HG03066 (cell line): ENCODE data around the gene CYB561D2.

Experiments used
- ATAC-seq: cut with Tn5 transposase; IDR thresholded peaks from one replicate; pipeline ENCODE4 v1.9.1; 2021; ENCODE audit warnings: low read depth; ENCODE audit not compliant: unreplicated experiment

CYB561D2 gene

DNA sequence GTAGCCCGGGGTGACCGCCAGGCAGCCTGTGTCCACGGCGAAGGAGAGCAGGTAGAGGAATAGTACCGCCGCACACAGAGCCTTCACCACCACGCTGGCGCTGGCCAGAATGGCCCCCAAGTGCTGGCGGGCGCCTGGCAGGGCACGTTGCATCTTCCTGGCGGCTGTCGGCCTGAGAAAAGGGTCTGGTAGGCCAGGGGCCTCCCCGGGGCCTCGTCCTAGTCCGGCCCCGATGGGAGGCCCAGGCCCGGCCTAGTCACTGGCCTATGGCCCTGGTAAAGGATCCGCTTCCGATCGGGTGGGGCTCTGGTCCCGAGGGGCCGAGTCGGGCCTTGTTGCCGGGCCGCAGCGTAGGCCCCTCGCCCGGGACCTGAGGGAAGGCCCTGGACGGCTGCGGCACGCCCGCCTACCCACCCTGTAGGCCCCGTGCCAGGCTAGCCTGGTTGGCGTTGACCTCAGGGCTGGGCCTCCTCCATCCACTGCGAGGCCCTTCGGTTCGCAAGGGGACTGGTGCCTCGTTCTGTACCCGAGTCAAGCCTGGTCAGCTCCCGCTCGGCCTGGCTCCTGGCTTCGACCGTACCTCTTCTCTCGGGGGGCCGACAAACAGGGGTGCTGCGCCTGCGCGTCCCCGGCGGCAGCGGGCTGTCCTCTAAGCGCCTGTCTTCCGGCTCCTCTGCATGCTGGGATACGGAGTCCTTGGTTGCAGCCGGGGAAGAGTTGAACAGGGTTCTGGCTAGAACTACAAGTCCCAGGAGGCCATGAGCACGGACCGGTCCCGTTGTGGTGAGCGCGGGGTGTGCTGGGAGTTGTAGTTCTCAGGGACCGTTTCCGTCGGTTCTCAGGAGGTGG, 8.5 kb downstream of the CYB561D2 start, which contains the start of gene TMEM115:
Gene TMEM115, minus strand, starts transcription at position 611 of the 849 bp plus-strand sequence. Its CDS starts 458 bp downstream, at position 153.
- ATAC-seq = peak; percentile 99

GRCh38 chr3:50359760-50360110, 9.1 kb downstream of the CYB561D2 start:
- ATAC-seq = peak; percentile 13

DNA sequence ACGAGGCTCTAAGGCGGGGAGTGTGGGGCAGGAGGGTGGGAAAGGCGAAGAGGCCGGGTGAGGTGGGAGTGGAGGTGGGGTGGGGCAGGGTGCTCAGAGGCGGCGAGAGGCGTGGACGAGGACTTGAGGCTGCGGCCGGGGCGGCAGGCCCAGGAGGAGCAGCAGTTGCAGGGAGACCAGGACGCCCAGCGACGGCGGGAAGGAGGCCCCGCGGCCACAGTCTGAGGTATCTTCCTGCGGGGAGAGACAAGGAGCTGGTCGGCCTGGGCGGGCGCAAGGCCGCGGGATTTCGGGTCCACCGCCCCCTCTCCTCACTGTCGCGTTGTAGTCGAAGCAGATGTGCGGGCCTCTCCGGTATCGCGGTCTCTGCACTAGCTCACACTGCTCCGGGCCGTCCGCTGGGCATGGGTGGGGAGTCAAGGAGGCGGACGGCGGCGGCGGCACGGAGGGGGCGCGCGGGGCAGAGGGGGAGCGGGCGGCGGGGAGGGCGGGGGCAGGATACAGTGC, 14.0 kb downstream of the CYB561D2 start:
- no peak for ATAC-seq

DNA sequence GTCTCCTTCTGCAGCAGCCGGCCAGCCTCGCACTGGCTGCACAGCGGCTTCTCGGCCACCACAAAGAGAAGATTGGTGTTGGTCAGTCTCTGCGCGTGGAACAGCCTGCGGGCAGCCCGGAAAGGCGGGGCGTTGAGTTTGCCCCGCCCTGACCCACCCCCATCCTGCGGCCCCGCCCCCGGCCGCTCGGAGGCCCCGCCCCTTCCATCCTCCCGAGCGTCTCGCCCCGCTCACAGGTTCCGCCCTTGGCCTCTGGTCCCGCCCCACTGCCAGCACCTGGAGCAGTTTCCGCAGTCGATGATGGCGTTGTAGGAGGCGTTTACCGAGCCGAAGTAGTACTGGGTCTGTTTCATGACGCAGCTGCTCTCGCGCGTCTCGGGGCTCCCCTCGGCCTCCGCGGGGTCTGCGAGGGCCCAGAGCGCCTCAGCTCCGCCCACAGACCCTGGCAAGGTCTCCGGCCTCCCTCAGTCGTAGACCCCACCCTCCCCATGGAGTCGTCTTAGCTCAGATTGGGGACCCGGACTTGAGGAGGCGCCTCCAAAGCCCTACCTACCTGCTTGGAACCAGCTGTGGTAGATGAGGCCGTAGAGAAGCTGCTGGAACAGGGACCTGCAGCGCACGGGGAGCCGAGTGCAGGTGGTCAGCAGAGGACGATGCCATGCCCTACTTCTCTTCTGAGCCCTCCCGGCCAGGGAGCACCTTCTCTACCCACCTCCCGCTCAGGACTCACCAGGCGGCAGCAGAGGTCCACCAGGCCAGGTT, 14.6 kb downstream of the CYB561D2 start:
- peak; percentile 87 for ATAC-seq

GRCh38 chr3:50365842-50366220, 15.2 kb downstream of the CYB561D2 start:
- ATAC-seq = no peak

DNA sequence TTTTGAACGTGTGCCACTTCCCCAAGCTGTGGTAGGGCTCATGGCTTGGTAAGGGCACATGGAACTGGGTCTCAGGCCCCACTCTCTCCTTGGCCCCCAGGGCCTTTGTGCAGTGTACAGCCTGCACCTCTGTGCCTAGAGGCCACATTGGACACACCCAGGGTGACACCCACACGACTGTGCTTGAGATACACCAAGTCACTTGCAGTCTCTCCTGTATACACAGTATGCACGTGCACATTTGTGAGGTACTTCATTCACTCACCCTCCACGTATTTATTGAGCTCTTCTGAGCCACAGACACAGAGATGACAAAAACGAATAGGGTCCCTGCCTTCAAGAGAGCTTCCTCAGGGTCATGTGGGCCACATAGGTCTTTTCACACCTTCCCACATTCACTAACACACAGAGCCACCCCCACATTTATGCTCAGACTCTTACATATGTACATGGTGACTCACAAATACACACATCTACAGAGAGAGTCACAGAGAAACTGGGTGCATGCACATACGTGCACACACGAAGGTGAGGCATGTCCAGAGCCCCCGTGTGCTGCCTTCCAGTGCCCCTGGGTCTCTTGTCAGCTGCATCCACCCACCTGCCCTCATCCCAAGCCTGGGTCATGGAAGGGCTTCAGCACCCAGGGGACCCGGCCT, 18.5 kb downstream of the CYB561D2 start:
- ATAC-seq = no peak

DNA sequence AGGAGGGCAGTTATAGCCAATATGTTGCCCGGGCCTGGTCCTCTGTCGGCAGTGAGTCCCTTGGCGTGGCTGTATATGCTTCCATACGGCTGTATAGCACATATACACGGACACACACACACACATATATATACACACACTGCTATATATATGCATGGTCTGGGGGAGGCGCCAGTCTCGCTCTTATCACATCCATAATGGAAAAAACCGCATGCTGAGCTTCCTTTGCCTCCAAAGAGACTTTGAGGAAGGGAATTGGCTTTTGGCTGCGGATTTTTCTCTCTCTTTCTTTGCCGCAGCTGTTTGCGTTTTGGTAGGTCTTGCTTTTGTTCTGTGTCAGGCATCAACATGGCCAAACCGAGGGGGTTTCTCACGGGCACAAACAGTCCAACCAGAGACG, 19.9 kb downstream of the CYB561D2 start:
- no peak for ATAC-seq

GRCh38 chr3:50371133-50371685, 20.5 kb downstream of the CYB561D2 start:
- no peak for ATAC-seq

DNA sequence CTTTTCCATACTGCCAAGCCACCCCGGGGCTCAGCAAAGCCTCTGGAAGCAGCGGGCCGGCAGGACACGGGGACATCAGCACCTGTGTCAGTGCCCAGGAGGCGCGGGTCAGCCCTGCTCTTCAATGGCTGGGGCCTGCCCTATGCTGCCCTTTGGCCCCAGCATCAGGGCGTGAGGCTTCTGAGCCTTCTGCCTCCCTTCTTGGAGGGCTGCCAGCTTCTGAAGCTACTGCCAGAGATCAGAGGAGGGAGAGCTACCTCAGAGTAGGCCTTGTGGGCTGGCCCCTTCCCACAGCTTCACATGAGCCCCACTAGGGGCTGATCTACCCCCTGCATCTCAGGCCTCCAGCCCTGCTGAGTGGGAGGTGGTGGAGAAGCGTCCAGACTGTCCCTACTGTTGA, 21.7 kb downstream of the CYB561D2 start:
- no peak for ATAC-seq

- ATAC-seq = no peak
These were observed 22.7 kb downstream of the CYB561D2 start for GRCh38 chr3:50373146-50374051.

DNA sequence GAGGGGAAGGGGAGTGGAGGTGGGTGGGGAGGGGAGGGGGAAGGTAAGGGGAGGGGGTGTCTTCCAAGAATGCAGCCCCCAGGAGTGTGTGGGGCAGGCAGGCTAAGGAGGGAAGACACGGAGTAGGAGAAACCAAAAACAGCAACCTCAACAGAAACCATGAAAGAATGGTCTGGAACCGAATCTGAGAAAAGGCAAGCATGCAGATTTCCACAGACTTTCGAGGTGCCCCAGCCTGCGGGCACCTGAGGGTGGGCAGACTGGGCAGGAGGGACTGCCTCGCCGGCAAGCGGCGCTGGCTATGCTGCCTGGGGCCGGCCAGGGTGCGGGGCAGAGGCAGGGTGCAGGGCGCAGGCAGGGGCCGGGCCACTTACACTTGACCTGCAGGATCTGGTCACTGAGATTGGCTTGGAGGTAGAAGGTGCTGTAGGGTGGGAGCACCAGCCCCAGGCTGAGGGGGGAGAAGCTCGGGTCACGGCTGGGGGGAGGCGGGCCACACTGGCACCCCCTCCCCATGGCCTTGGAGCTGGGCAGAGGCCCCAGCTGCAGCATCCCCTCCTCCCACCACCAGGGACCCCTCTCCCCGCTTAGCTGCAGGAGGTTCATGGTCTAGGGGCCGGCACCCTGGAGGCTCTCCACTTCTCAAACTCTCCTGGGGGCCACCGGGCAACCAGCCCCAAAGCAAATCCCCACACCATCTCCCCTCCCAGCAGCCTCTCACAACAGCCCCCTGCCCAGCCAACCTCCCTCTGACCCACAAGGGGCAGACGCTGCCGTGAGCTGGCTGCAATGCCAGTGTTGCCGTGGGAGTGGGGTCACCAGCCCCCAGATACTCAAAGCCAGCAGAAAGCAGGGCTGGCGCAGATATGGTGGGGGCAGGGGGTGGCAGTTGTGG, 23.9 kb downstream of the CYB561D2 start:
- no peak for ATAC-seq

DNA sequence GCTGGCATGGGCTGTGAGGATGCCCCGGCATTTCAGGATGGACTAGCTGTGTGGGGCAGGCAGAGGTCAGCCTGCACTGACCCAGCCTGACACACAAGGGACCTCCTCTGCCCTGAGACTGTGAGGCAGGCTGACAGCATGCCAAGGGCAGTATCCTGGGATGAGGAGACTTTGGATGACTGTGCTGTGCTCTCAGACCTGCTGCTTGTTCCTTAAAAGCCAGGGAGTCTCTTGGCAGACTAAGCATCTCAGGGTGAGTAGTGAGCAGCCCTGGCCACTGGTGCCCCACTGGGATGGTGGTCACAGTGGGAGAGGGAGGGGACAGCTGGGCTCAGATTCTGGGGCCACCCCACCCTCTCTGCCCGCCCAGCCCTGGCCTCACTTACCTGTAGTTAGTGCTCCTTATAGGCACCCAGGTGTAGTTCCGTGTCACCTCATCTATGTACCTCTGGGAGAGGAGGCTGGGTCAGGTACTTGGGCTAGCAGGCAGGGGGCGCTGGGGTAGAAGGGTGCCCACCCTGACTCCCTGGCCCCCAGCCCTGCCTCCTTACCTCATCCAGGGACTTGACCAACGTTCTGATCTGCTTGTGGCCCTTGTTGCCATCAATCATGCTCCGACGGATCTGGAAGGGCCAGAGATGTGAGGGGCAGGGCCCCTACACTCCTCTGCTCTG, 24.7 kb downstream of the CYB561D2 start:
- no peak for ATAC-seq

- no peak for ATAC-seq
These were observed 27.4 kb downstream of the CYB561D2 start for GRCh38 chr3:50378024-50378423.

DNA sequence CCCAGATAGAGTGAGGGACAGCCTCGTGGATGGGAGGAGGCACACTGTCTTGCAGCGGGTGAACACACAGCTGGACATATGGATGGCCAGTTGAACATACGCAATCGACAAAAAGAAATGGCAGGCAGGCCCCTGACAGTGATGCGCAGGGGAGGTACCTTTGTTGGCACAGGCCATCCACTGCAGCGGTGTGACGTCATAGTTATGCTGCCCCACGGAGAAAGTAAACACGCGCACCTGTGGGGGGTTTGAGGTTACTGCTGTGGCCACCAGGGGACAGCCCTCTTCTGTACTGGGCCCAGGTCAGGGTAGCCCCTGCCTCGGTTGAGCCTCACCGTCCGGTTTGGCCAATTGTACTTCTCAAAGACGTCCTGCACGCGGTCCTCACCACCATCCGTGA, 28.1 kb downstream of the CYB561D2 start:
- no peak for ATAC-seq

- no peak for ATAC-seq
These were observed 29.9 kb downstream of the CYB561D2 start for GRCh38 chr3:50380405-50381085.

GRCh38 chr3:50381383-50381782, 30.7 kb downstream of the CYB561D2 start:
- no peak for ATAC-seq

- ATAC-seq = no peak
These were observed 32.1 kb downstream of the CYB561D2 start for GRCh38 chr3:50382722-50383121.

DNA sequence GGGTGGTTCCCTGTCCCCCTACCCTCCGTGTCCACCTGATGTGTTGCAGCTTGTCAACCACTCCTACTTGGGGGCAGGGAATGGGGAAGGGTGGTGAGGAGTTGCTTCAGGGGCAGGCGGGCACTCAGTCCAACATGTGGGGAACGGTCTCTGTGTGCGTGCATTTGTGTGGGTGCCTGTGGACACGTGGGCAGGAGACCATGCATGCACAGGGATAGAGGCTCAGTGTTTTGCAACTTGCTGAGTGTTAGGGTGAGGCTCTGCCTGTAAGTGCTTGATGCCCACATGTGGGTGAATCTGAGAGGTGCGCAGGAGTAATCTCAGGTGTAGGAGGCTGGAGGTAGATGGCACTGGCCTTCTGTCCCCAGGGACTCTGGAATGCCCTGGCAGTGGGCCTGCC, 33.1 kb downstream of the CYB561D2 start:
- no peak for ATAC-seq
